ENCODE measurements around the gene SNAP25. TPM values are rescaled to one million over a fixed set of nuclear protein-coding genes. Genes with fewer than 3 reads are reported as not detected.

SNAP25 gene
- total RNA-seq, 1 experiment from 2014 or later, result not detected

DNA sequence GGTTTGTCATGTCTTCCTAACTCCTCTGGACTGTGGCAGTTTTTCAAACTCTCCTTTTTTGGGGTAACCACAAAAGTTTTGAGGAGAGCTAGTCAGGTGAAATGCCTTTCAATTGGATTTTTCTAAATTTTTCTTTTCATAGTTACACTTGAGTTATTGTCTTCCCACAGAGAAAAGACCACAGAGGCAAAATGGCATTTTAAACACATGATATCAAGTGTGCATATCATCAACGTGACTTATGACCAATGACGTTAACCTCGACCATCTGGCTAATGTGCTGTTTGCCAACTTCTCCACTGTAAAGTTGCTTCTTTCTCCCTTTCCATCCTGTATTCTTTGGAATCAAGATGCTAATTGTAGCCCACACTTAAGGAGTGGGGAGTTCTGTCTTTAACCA, 41.3 kb upstream of the SNAP25 start:
- no peak overlapping the region for H3K4me2 ChIP-seq
- no peaks in the 10 kb centered on the region for H4K20me1 ChIP-seq (ENCODE audit: insufficient read depth)
- H3K9me2 ChIP-seq (ENCODE audit: insufficient read depth), result no peaks in the 10 kb centered on the region
- H3K36me3 ChIP-seq (ENCODE audit: low read depth), result no peaks in the 10 kb centered on the region
- H3K4me3 ChIP-seq, result no peak overlapping the region
- H2AFZ ChIP-seq, result no peak overlapping the region
- H3K4me1 ChIP-seq (replicated peaks; ENCODE audit: insufficient read depth), result no peaks in the 10 kb centered on the region
- no peak overlapping the region for H3K27ac ChIP-seq
- CTCF ChIA-PET, result no interaction called here
- no TSS peak for BruUV-seq (replicated peaks)
- H3K9me3 ChIP-seq (ENCODE audit: insufficient read depth, low read depth), result no peaks in the 10 kb centered on the region
- DNase-seq, result no peak
- POLR2A ChIA-PET (ENCODE audit: unreplicated experiment), result no interaction called here
- no peak for TF ChIP-seq EZH2 (IDR thresholded peaks at IDR 0.05; ENCODE audit: low read depth)
- TF ChIP-seq, protein P1, sequence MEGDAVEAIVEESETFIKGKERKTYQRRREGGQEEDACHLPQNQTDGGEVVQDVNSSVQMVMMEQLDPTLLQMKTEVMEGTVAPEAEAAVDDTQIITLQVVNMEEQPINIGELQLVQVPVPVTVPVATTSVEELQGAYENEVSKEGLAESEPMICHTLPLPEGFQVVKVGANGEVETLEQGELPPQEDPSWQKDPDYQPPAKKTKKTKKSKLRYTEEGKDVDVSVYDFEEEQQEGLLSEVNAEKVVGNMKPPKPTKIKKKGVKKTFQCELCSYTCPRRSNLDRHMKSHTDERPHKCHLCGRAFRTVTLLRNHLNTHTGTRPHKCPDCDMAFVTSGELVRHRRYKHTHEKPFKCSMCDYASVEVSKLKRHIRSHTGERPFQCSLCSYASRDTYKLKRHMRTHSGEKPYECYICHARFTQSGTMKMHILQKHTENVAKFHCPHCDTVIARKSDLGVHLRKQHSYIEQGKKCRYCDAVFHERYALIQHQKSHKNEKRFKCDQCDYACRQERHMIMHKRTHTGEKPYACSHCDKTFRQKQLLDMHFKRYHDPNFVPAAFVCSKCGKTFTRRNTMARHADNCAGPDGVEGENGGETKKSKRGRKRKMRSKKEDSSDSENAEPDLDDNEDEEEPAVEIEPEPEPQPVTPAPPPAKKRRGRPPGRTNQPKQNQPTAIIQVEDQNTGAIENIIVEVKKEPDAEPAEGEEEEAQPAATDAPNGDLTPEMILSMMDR (conservative IDR thresholded peaks at IDR 0.05), result no peak
- H3K79me2 ChIP-seq (ENCODE audit: low read depth), result no peaks in the 10 kb centered on the region
- H3F3A ChIP-seq (ENCODE audit: insufficient read depth, low read depth), result no peaks in the 10 kb centered on the region
- no peaks in the 10 kb centered on the region for H3K27me3 ChIP-seq (ENCODE audit: insufficient read depth, low read depth)
- intact Hi-C loops (cut with micrococcal nuclease; ENCODE audit: unreplicated experiment), result no loop called here

DNA sequence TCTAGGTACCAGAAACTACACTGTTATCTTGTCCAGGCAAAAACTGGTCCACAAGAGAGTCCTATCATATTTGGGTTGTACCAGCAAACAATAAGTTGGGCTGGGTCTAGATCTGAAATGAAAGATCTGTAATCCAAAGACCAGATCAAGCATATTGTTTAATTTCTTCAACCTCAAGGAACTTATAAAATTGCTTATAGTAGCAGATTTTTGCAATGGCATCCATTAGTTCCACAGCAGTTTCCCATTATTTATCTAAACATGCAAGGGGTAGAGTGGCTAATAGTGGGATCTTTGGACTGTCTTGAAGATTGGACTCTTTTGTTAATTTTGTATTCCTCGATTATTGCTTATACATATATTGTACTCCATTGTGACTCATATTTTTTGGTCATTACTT, 40.5 kb upstream of the SNAP25 start:
- no peak overlapping the region for H3K27ac ChIP-seq
- H3K9me2 ChIP-seq (ENCODE audit: insufficient read depth), result no peaks in the 10 kb centered on the region
- H2AFZ ChIP-seq, result no peak overlapping the region
- intact Hi-C loops (cut with micrococcal nuclease; ENCODE audit: unreplicated experiment), result no loop called here
- ChIA-PET CTCF (no interaction called here), POLR2A (ENCODE audit: unreplicated experiment) (no interaction called here)
- DNase-seq, result no peak
- H3K36me3 ChIP-seq (ENCODE audit: low read depth), result no peaks in the 10 kb centered on the region
- BruUV-seq (replicated peaks), result no TSS peak
- no peak overlapping the region for H3K4me3 ChIP-seq
- no peaks in the 10 kb centered on the region for H4K20me1 ChIP-seq (ENCODE audit: insufficient read depth)
- H3K27me3 ChIP-seq (ENCODE audit: insufficient read depth, low read depth), result no peaks in the 10 kb centered on the region
- TF ChIP-seq, protein P1 (conservative IDR thresholded peaks at IDR 0.05), result no peak
- no peak for TF ChIP-seq EZH2 (IDR thresholded peaks at IDR 0.05; ENCODE audit: low read depth)
- H3K4me1 ChIP-seq (replicated peaks; ENCODE audit: insufficient read depth), result no peaks in the 10 kb centered on the region
- H3F3A ChIP-seq (ENCODE audit: insufficient read depth, low read depth), result no peaks in the 10 kb centered on the region
- H3K79me2 ChIP-seq (ENCODE audit: low read depth), result no peaks in the 10 kb centered on the region
- no peaks in the 10 kb centered on the region for H3K9me3 ChIP-seq (ENCODE audit: insufficient read depth, low read depth)
- H3K4me2 ChIP-seq, result no peak overlapping the region

DNA sequence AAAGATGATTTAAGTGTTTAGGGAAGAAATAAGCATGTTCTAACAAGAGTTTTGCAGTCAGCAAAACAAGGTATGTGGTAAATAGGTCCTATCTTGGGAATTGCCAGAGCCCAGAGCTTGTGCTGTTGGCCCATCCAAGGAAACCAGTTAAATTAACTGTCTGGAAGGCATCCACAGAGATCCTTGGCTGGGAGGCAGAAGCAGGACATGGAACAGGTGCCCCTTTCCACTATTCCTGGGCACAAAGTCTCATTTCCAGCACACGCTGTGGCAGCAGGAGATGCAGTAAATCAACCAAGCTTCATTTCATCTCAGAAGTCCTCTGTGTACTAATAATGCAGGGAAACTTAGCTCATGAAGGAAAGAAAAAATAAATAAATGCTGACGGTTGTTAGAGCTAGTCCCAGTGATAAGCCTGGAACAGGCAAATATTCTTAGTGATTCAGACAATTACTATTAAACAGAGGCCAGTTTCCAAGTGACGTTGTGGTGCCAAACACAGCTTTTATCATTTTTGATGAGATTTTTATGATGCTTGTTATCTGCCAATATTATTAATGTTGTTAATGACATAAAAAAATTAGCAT, 39.8 kb upstream of the SNAP25 start:
- H3K4me1 ChIP-seq (replicated peaks; ENCODE audit: insufficient read depth), result no peaks in the 10 kb centered on the region
- H3K36me3 ChIP-seq (ENCODE audit: low read depth), result no peaks in the 10 kb centered on the region
- no peaks in the 10 kb centered on the region for H3K79me2 ChIP-seq (ENCODE audit: low read depth)
- POLR2A ChIA-PET (ENCODE audit: unreplicated experiment), result no interaction called here
- no TSS peak for BruUV-seq (replicated peaks)
- no peak overlapping the region for H2AFZ ChIP-seq
- no peak overlapping the region for H3K4me3 ChIP-seq
- H3K9me2 ChIP-seq (ENCODE audit: insufficient read depth), result no peaks in the 10 kb centered on the region
- no peak for DNase-seq
- no peak overlapping the region for H3K4me2 ChIP-seq
- CTCF ChIA-PET, result no interaction called here
- TF ChIP-seq EZH2 (IDR thresholded peaks at IDR 0.05; ENCODE audit: low read depth), result no peak
- TF ChIP-seq, protein P1 (conservative IDR thresholded peaks at IDR 0.05), result no peak
- intact Hi-C loops (cut with micrococcal nuclease; ENCODE audit: unreplicated experiment), result no loop called here
- no peaks in the 10 kb centered on the region for H3F3A ChIP-seq (ENCODE audit: insufficient read depth, low read depth)
- H4K20me1 ChIP-seq (ENCODE audit: insufficient read depth), result no peaks in the 10 kb centered on the region
- no peaks in the 10 kb centered on the region for H3K9me3 ChIP-seq (ENCODE audit: insufficient read depth, low read depth)
- H3K27me3 ChIP-seq (ENCODE audit: insufficient read depth, low read depth), result no peaks in the 10 kb centered on the region
- no peak overlapping the region for H3K27ac ChIP-seq

All from PC-9 (cell line).